Measurements from ENCODE around the gene MDM1. TPM values are rescaled to one million over a fixed set of nuclear protein-coding genes. Genes with fewer than 3 reads are reported as not detected.

MDM1 gene
- total and polyA plus RNA-seq, 8 donors = 3.9 to 41.4 (median 12.0) TPM

GRCh38 chr12:68359674-68360073, 27.5 kb upstream of the MDM1 start:
- H3K27ac ChIP-seq = peak overlapping the region in 2 of 5 donors; percentile 28 to 62
- H3K4me3 ChIP-seq = no peak overlapping the region
- H3K36me3 ChIP-seq = no peaks in the 10 kb centered on the region
- TF ChIP-seq POLR2A (IDR thresholded peaks at IDR 0.05) = no peak
- TF ChIP-seq, protein P1, sequence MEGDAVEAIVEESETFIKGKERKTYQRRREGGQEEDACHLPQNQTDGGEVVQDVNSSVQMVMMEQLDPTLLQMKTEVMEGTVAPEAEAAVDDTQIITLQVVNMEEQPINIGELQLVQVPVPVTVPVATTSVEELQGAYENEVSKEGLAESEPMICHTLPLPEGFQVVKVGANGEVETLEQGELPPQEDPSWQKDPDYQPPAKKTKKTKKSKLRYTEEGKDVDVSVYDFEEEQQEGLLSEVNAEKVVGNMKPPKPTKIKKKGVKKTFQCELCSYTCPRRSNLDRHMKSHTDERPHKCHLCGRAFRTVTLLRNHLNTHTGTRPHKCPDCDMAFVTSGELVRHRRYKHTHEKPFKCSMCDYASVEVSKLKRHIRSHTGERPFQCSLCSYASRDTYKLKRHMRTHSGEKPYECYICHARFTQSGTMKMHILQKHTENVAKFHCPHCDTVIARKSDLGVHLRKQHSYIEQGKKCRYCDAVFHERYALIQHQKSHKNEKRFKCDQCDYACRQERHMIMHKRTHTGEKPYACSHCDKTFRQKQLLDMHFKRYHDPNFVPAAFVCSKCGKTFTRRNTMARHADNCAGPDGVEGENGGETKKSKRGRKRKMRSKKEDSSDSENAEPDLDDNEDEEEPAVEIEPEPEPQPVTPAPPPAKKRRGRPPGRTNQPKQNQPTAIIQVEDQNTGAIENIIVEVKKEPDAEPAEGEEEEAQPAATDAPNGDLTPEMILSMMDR (IDR thresholded peaks at IDR 0.05) = no peak
- TF ChIP-seq EP300 (IDR thresholded peaks at IDR 0.05) = no peak
- TF ChIP-seq POLR2AphosphoS5 (IDR thresholded peaks at IDR 0.05) = no peak
- no peak for DNase-seq
- intact Hi-C loops (cut with DNase I; ENCODE audit: low total_unique reads) = loop anchor here (10.0 kb wide), 1 partner anchor 85 kb away; no protein-coding TSS in a partner anchor
- peaks cover 0 to 28% (median 14%) of the 10 kb centered on the region in 4 donors for H3K4me1 ChIP-seq
- no peaks in the 10 kb centered on the region for H3K9me3 ChIP-seq
- no peaks in the 10 kb centered on the region for H3K27me3 ChIP-seq

DNA sequence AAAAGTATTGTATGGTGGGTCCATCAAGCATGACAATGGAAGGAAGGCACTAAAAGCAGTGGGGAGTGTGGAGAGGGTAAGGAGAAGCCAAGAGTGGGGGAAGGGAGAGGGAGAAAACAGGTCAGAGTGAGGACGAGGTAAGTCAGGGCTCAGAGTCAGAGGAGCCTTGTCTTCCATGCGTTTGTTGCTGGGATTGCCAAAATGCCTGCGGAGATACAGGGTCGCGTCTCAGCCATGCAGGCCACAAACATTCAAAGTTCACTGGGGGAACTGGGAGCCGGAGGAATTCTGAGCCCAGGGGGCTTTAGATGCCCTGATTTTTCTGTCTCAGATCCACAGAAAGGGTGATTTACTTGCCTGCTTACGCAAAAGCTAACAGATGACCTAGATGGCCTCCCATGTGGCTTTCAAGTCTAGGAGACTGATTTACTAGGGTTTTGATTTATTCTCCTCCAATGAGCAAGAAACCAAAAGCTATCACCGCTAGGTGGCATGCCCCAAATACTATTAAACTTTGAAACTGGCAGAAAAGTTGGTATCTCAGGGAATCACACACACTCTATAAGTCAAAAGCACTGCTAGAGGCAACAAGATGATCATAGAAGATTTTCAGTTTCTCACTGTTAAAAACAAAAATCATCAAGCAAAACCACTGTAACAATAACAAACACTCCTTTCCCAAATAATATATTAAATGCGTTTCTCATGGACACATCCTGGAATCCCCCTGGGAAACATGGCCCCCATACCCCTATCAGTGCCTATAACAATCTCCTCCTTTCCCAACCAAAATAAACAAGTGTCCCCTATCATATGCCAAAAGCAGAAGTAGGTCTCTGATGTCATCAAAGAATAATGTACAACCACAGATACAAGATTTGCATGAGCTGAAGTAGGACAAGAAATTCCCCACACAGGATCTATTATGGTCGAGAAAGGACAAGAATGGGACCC, 26.6 kb upstream of the MDM1 start:
- H3K27me3 ChIP-seq = no peaks in the 10 kb centered on the region
- H3K36me3 ChIP-seq = no peaks in the 10 kb centered on the region
- no peaks in the 10 kb centered on the region for H3K9me3 ChIP-seq
- peak; percentile 64 to 88 for DNase-seq
- TF ChIP-seq, protein P1 (IDR thresholded peaks at IDR 0.05) = peak in 4 of 7 experiments; percentile 50 to 73 (median 60)
- TF ChIP-seq POLR2A (IDR thresholded peaks at IDR 0.05) (no peak), EP300 (IDR thresholded peaks at IDR 0.05) (no peak), POLR2AphosphoS5 (IDR thresholded peaks at IDR 0.05) (peak in 1 of 3 donors; percentile 46)
- H3K4me3 ChIP-seq = no peak overlapping the region
- intact Hi-C loops (cut with DNase I; ENCODE audit: low total_unique reads) = no loop called here
- peaks cover 0 to 21% (median 9%) of the 10 kb centered on the region in 4 donors for H3K4me1 ChIP-seq
- H3K27ac ChIP-seq = peak overlapping the region in 3 of 5 donors; percentile 8 to 62 (median 28)
- WGBS, 5 donors = 38 to 49% (median 43%) methylated on average over 10 of the region's 10 CpGs

- DNase-seq = no peak
- intact Hi-C loops (cut with DNase I; ENCODE audit: low total_unique reads) = no loop called here
- H3K9me3 ChIP-seq = no peaks in the 10 kb centered on the region
- TF ChIP-seq POLR2AphosphoS5 (IDR thresholded peaks at IDR 0.05) = no peak
- no peak for TF ChIP-seq EP300 (IDR thresholded peaks at IDR 0.05)
- TF ChIP-seq POLR2A (IDR thresholded peaks at IDR 0.05) = no peak
- TF ChIP-seq, protein P1 (IDR thresholded peaks at IDR 0.05) = no peak
- peaks cover 0 to 15% (median 9%) of the 10 kb centered on the region in 4 donors for H3K4me1 ChIP-seq
- no peak overlapping the region for H3K4me3 ChIP-seq
- 81 to 91% (median 90%) methylated on average over 1 of the region's 1 CpG for WGBS, 5 donors
- H3K27ac ChIP-seq = no peak overlapping the region
- no peaks in the 10 kb centered on the region for H3K36me3 ChIP-seq
- H3K27me3 ChIP-seq = no peaks in the 10 kb centered on the region
These were observed 24.8 kb upstream of the MDM1 start for GRCh38 chr12:68356986-68357385.

DNA sequence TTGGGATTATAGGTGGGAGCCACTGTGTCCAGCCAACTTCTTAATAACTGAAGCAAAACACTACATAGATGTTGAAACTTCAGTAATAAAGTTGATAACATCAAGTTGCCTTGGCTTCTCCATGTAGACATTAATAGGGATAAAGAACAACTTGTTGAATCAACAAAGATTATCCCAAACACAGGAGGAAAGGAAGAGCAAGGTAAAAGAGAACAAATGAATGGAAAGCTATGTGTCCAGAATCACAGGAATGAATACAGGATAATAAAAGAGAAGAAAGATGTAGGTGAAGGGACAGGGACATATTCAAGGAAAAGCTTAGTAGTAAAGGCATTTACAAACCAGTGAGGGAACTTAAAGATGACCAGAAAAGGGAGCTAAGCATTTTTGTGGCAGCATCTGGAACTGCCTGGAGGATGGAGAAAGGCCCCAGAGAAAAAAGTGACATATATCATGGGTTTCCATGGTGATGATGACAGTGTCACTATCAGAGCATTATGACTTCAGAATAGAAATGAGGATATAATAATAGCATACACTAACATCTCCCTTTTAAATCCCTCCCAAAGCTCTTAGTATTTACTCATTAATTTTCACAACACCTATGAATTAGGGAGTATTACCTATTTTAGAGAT, 24.0 kb upstream of the MDM1 start:
- Histone ChIP-seq H3K36me3 (no peaks in the 10 kb centered on the region), H3K9me3 (no peaks in the 10 kb centered on the region), H3K27ac (no peak overlapping the region), H3K4me1 (peaks cover 0 to 15% (median 9%) of the 10 kb centered on the region in 4 donors), H3K27me3 (no peaks in the 10 kb centered on the region), H3K4me3 (no peak overlapping the region)
- no peak for DNase-seq
- TF ChIP-seq, protein P1 (IDR thresholded peaks at IDR 0.05) = no peak
- TF ChIP-seq POLR2A (IDR thresholded peaks at IDR 0.05) (no peak), EP300 (IDR thresholded peaks at IDR 0.05) (no peak), POLR2AphosphoS5 (IDR thresholded peaks at IDR 0.05) (no peak)
- intact Hi-C loops (cut with DNase I; ENCODE audit: low total_unique reads) = no loop called here

Measured in stomach (tissue), 9 donors.